ENCODE measurements around the gene PROC.

GRCh38 chr2:127426501-127427354, 8.5 kb downstream of the PROC start:
- TF ChIP-seq EZH2 (IDR thresholded peaks at IDR 0.05), result no peak
- TF ChIP-seq POLR2AphosphoS5 (IDR thresholded peaks at IDR 0.05; ENCODE audit: borderline replicate concordance, low read depth, low read length), result no peak
- TF ChIP-seq FOXP2 (optimal IDR thresholded peaks at IDR 0.05; ENCODE audit: control extremely low read depth, extremely low read length, insufficient read depth), result no peak
